Measurements from ENCODE around the gene TMEM220. TPM values are rescaled to one million over a fixed set of nuclear protein-coding genes. Genes with fewer than 3 reads are reported as not detected.

TMEM220 gene
- total RNA-seq, 1 donor from 2014 or later, result 1.3 TPM

DNA sequence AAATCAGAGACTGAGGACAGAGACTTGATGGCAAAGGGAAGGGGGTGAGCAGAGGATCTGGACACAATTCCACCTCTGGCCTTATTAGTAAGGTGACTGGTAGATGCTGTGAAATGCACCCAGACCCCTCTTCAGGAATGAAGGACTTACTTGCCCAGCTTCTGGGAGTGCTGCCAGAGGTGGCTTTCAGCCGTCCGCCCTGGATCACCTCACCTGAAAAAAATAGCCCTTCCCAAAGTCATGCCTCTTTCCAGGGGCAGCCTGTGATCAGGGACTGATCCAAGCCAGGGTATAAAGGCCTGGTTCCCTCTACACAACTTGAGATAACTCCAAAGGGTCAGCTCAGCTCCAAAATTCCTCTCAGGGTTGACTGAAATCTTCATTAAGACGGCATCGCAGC lies 20.4 kb upstream of the TMEM220 start:
- Mint-ChIP-seq H3K4me1 (ENCODE audit: low read depth) (no peaks in the 10 kb centered on the region), H3K27ac (no peak overlapping the region), H3K36me3 (ENCODE audit: low read depth) (no peaks in the 10 kb centered on the region), H3K4me3 (no peak overlapping the region), H3K9me3 (no peaks in the 10 kb centered on the region), H3K27me3 (ENCODE audit: insufficient read depth) (peaks cover 2% of the 10 kb centered on the region)
- DNase-seq (ENCODE audit: low spot score), result no peak
- intact Hi-C loops (cut with micrococcal nuclease), result no loop called here

GRCh38 chr17:10748531-10749181 lies 18.8 kb upstream of the TMEM220 start:
- H3K27ac Mint-ChIP-seq, result no peak overlapping the region
- H3K27me3 Mint-ChIP-seq (ENCODE audit: insufficient read depth), result peaks cover 2% of the 10 kb centered on the region
- no peak overlapping the region for H3K4me3 Mint-ChIP-seq
- peaks cover 4% of the 10 kb centered on the region for H3K4me1 Mint-ChIP-seq (ENCODE audit: low read depth)
- intact Hi-C loops (cut with micrococcal nuclease), result no loop called here
- no peaks in the 10 kb centered on the region for H3K9me3 Mint-ChIP-seq
- no peak for DNase-seq (ENCODE audit: low spot score)
- H3K36me3 Mint-ChIP-seq (ENCODE audit: low read depth), result no peaks in the 10 kb centered on the region

DNA sequence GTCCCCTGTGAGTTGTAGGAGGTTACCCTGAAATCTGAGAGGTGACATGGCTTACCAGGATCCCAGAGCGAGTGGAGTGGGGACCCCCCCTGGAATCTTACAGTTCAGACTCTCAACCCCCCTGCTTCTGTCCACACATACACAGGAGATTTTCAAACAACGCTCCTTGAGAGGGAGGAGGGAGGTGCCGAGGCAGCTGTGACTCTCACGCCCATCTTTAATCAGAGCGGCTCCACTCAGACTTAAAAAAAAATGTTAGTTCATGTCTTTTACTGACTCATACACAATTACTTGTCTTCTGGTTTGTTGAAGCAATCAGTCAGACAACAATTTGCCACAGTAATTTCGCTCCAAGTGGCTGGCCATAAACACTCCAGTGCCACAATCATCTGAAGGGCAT lies 15.4 kb upstream of the TMEM220 start:
- Mint-ChIP-seq H3K36me3 (ENCODE audit: low read depth) (no peaks in the 10 kb centered on the region), H3K4me3 (no peak overlapping the region), H3K27ac (no peak overlapping the region), H3K4me1 (ENCODE audit: low read depth) (peaks cover 4% of the 10 kb centered on the region), H3K9me3 (no peaks in the 10 kb centered on the region), H3K27me3 (ENCODE audit: insufficient read depth) (peaks cover 10% of the 10 kb centered on the region)
- intact Hi-C loops (cut with micrococcal nuclease), result no loop called here
- no peak for DNase-seq (ENCODE audit: low spot score)

GRCh38 chr17:10744501-10745000 lies 14.7 kb upstream of the TMEM220 start:
- H3K4me3 Mint-ChIP-seq, result no peak overlapping the region
- DNase-seq (ENCODE audit: low spot score), result no peak
- peaks cover 4% of the 10 kb centered on the region for H3K4me1 Mint-ChIP-seq (ENCODE audit: low read depth)
- no peaks in the 10 kb centered on the region for H3K9me3 Mint-ChIP-seq
- intact Hi-C loops (cut with micrococcal nuclease), result no loop called here
- peaks cover 12% of the 10 kb centered on the region for H3K27me3 Mint-ChIP-seq (ENCODE audit: insufficient read depth)
- no peaks in the 10 kb centered on the region for H3K36me3 Mint-ChIP-seq (ENCODE audit: low read depth)
- H3K27ac Mint-ChIP-seq, result no peak overlapping the region

- H3K27ac Mint-ChIP-seq, result no peak overlapping the region
- peaks cover 4% of the 10 kb centered on the region for H3K4me1 Mint-ChIP-seq (ENCODE audit: low read depth)
- no peak overlapping the region for H3K4me3 Mint-ChIP-seq
- no peaks in the 10 kb centered on the region for H3K9me3 Mint-ChIP-seq
- intact Hi-C loops (cut with micrococcal nuclease), result no loop called here
- no peaks in the 10 kb centered on the region for H3K36me3 Mint-ChIP-seq (ENCODE audit: low read depth)
- H3K27me3 Mint-ChIP-seq (ENCODE audit: insufficient read depth), result peaks cover 14% of the 10 kb centered on the region
- DNase-seq (ENCODE audit: low spot score), result no peak
Observed at GRCh38 chr17:10743316-10744009, 13.6 kb upstream of the TMEM220 start.

DNA sequence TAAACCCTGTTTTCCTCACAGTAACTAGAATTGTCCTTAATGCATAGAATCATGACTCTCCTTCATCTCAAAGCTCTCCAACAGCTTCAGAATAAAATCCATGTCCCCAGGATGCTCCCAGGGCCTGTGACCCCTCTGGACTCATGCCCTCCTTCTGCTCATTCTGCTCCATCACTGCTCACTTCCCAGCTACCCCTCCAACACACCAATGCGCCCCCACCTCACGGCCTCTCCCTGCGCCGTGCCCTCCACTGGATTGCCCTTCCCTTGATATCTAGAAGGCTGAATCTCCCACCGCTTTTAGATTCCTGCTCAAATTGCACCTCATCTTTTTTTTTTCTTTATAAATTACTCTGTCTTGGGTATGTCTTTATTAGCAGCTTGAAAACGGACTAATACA lies 12.6 kb upstream of the TMEM220 start:
- Mint-ChIP-seq H3K27me3 (ENCODE audit: insufficient read depth) (peaks cover 16% of the 10 kb centered on the region), H3K4me1 (ENCODE audit: low read depth) (peaks cover 4% of the 10 kb centered on the region), H3K4me3 (no peak overlapping the region), H3K9me3 (no peaks in the 10 kb centered on the region), H3K36me3 (ENCODE audit: low read depth) (no peaks in the 10 kb centered on the region), H3K27ac (no peak overlapping the region)
- intact Hi-C loops (cut with micrococcal nuclease), result no loop called here
- no peak for DNase-seq (ENCODE audit: low spot score)

DNA sequence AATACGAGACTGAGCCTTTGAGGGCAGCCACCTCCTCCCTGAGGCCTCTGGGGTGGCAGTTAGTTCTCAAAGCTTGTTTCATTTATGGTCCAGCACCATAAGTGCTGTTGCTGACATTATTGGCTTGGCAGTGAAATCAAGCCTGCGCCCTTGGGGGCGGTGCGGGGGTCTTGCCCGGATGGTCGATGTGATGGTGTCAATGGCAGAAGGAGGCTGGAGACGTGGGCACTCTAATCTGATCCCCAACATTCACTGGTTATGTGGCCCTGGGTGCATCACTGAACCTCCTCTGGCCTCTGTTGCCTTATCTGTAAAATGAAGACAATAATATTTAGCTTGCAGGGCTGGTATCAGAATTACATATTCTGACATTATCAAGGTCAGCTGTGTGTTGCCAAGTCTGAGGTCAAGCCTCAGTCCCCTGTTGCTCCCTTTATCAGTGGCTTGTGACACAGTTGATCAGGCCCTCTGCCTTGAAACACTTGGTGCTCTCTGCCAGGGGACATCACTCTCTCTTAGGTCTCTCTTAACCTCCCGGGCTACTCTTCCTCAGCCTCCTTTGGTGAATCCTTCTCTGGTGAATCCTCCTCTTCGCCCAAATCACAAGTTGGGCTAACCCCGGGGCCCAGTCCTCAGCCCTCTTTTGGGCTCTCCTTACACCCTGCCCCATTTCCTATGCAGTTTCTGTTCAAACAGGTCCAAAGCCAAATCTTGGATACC lies 11.8 kb upstream of the TMEM220 start:
- no peaks in the 10 kb centered on the region for H3K36me3 Mint-ChIP-seq (ENCODE audit: low read depth)
- no peak for DNase-seq (ENCODE audit: low spot score)
- intact Hi-C loops (cut with micrococcal nuclease), result no loop called here
- H3K4me1 Mint-ChIP-seq (ENCODE audit: low read depth), result peaks cover 9% of the 10 kb centered on the region
- H3K27me3 Mint-ChIP-seq (ENCODE audit: insufficient read depth), result peaks cover 14% of the 10 kb centered on the region
- no peaks in the 10 kb centered on the region for H3K9me3 Mint-ChIP-seq
- H3K27ac Mint-ChIP-seq, result no peak overlapping the region
- H3K4me3 Mint-ChIP-seq, result no peak overlapping the region

GRCh38 chr17:10739386-10739785 lies 9.6 kb upstream of the TMEM220 start:
- H3K4me3 Mint-ChIP-seq, result no peak overlapping the region
- no peaks in the 10 kb centered on the region for H3K9me3 Mint-ChIP-seq
- peaks cover 16% of the 10 kb centered on the region for H3K27me3 Mint-ChIP-seq (ENCODE audit: insufficient read depth)
- no peak for DNase-seq (ENCODE audit: low spot score)
- peaks cover 5% of the 10 kb centered on the region for H3K4me1 Mint-ChIP-seq (ENCODE audit: low read depth)
- H3K27ac Mint-ChIP-seq, result no peak overlapping the region
- intact Hi-C loops (cut with micrococcal nuclease), result no loop called here
- no peaks in the 10 kb centered on the region for H3K36me3 Mint-ChIP-seq (ENCODE audit: low read depth)

- H3K9me3 Mint-ChIP-seq, result no peaks in the 10 kb centered on the region
- peaks cover 17% of the 10 kb centered on the region for H3K27me3 Mint-ChIP-seq (ENCODE audit: insufficient read depth)
- no peaks in the 10 kb centered on the region for H3K36me3 Mint-ChIP-seq (ENCODE audit: low read depth)
- intact Hi-C loops (cut with micrococcal nuclease), result no loop called here
- no peak overlapping the region for H3K27ac Mint-ChIP-seq
- no peak overlapping the region for H3K4me3 Mint-ChIP-seq
- no peak for DNase-seq (ENCODE audit: low spot score)
- peaks cover 5% of the 10 kb centered on the region for H3K4me1 Mint-ChIP-seq (ENCODE audit: low read depth)
Observed at GRCh38 chr17:10738521-10739258, 8.9 kb upstream of the TMEM220 start.

DNA sequence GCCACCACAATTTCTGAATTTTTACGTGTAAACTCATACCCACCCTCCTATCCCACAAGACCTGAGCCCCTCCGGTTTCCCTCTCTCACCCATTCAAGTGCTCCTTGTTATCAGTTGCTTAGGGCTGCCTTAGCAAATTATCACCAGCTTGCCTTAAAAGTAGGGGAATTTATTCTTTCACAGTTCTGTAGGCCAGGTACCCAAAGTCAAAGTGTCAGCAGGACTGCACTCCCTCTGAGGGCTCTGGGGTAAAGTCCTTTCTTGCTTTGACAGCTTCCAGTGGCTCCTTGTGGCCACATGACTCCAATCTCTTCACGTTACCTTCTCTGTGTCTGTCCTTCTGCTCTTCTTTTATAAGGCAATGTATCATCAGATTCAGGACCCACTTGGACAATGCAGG lies 7.9 kb upstream of the TMEM220 start:
- DNase-seq (ENCODE audit: low spot score), result no peak
- Mint-ChIP-seq H3K27ac (no peak overlapping the region), H3K4me1 (ENCODE audit: low read depth) (peaks cover 5% of the 10 kb centered on the region), H3K36me3 (ENCODE audit: low read depth) (no peaks in the 10 kb centered on the region), H3K4me3 (no peak overlapping the region), H3K27me3 (ENCODE audit: insufficient read depth) (peaks cover 21% of the 10 kb centered on the region), H3K9me3 (no peaks in the 10 kb centered on the region)
- intact Hi-C loops (cut with micrococcal nuclease), result loop anchor here (1.0 kb wide), 1 partner anchor 108 kb away; no protein-coding TSS in a partner anchor

DNA sequence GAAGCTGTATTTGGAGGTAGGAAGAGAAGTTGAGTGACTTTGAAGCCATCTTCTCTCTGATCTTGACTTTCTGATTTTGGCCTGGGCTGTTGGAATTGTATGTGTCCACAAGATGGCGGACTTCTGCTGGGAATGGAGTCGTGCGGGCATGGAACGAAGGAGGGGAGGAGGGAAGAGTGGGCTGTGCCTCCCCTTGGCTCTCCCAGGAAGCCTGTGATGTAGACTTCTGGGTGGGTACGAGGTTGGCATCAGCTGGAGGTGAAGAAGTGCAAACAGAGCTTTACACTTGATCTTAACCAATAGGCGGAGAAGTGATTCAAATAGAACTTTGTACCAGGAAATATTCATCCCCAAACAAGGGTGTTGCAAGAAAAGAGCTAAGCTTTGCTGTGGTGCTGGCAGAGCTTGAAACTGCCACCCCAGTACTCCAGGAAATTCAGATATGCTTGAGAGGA lies 7.4 kb upstream of the TMEM220 start:
- H3K4me3 Mint-ChIP-seq, result no peak overlapping the region
- intact Hi-C loops (cut with micrococcal nuclease), result loop anchor here (1.0 kb wide), 1 partner anchor 108 kb away; no protein-coding TSS in a partner anchor
- peaks cover 5% of the 10 kb centered on the region for H3K4me1 Mint-ChIP-seq (ENCODE audit: low read depth)
- H3K36me3 Mint-ChIP-seq (ENCODE audit: low read depth), result no peaks in the 10 kb centered on the region
- H3K27me3 Mint-ChIP-seq (ENCODE audit: insufficient read depth), result peaks cover 18% of the 10 kb centered on the region
- no peak overlapping the region for H3K27ac Mint-ChIP-seq
- no peaks in the 10 kb centered on the region for H3K9me3 Mint-ChIP-seq
- DNase-seq (ENCODE audit: low spot score), result no peak

- Mint-ChIP-seq H3K36me3 (ENCODE audit: low read depth) (no peaks in the 10 kb centered on the region), H3K27me3 (ENCODE audit: insufficient read depth) (peaks cover 19% of the 10 kb centered on the region), H3K9me3 (no peaks in the 10 kb centered on the region), H3K4me1 (ENCODE audit: low read depth) (peaks cover 9% of the 10 kb centered on the region), H3K4me3 (no peak overlapping the region), H3K27ac (no peak overlapping the region)
- DNase-seq (ENCODE audit: low spot score), result no peak
- intact Hi-C loops (cut with micrococcal nuclease), result no loop called here
Observed at GRCh38 chr17:10735821-10736220, 6.0 kb upstream of the TMEM220 start.

Data from activated T-helper 1 cell treated with anti-CD3 and anti-CD28 coated beads, Interleukin-12 subunit alpha, Interleukin-12 subunit beta, Interleukin-2, Interleukin-4 antibody, amounts not matched to agents 30 ng/mL and 10 ng/mL and 1 ng/mL, durations not matched to agents 14 hours and 24 hours and 36 hours (primary cell).